ENCODE data around the gene OR10C1. TPM values are rescaled to one million over a fixed set of nuclear protein-coding genes. Genes with fewer than 3 reads are reported as not detected.

Gene OR10C1
- total RNA-seq, 1 experiment from 2014 or later = not detected

DNA sequence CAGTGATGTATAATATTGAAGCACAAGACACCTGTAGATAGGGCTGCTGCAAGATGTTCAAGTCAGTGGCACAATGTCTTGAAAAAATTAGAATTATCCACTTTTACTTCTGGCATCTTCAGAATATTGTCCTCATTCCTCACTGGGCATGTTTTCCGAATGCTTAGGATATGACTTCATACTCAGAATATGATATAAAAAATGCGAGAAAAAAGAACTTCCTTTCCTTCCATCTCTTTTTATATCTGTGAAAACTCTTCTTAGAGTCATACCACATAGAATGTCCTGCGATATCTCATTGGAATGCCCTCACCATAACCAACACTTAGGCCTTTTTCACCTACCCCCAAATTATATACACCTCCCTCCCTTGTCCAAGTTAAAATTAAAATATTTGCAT lies 44.1 kb downstream of the OR10C1 start:
- Histone ChIP-seq H3K9me2 (ENCODE audit: insufficient read depth) (no peaks in the 10 kb centered on the region), H3K79me2 (ENCODE audit: insufficient read depth, low read length) (no peaks in the 10 kb centered on the region), H4K20me1 (ENCODE audit: insufficient read depth) (no peaks in the 10 kb centered on the region), H3K27ac (ENCODE audit: low read depth, low read length) (no peak overlapping the region), H3K4me1 (ENCODE audit: control insufficient read depth in 1 of 2, insufficient read depth in 2 of 2, low read length in 2 of 2) (no peaks in the 10 kb centered on the region), H3K9ac (ENCODE audit: low read length) (no peak overlapping the region), H3K4me2 (ENCODE audit: low read length) (no peak overlapping the region), H2AFZ (ENCODE audit: low read depth, low read length, poor library complexity, severe bottlenecking) (no peak overlapping the region), H3K27me3 (ENCODE audit: insufficient read depth, low read length) (no peaks in the 10 kb centered on the region), H3K36me3 (ENCODE audit: control insufficient read depth in 1 of 2, insufficient read depth in 2 of 2, low read length in 2 of 2) (no peaks in the 10 kb centered on the region), H3K9me3 (ENCODE audit: control insufficient read depth in 1 of 2, insufficient read depth in 1 of 2, low read depth in 1 of 2, low read length in 2 of 2) (no peaks in the 10 kb centered on the region), H3K4me3 (replicated peaks in 1 of 2; ENCODE audit: low read depth in 1 of 2, low read length in 2 of 2) (no peak overlapping the region)
- no TSS peak for BruUV-seq (replicated peaks)
- DNase-seq (ENCODE audit: low read depth, low spot score) = no peak
- POLR2A ChIA-PET = no interaction called here
- TF ChIP-seq EGR1 (IDR thresholded peaks at IDR 0.05; ENCODE audit: low read depth) (no peak), JUND (IDR thresholded peaks at IDR 0.05) (no peak), ZNF274 (IDR thresholded peaks at IDR 0.05; ENCODE audit: low read depth, low read length) (no peak)
- no peak for ATAC-seq
- intact Hi-C loops (cut with micrococcal nuclease) = no loop called here
- RAD21 ChIA-PET (ENCODE audit: low non-redundant PET in 1 of 2, low total read pairs in 2 of 2, uncharacterized antibody in 2 of 2, unreplicated experiment in 2 of 2) = no interaction called here
- CTCF ChIA-PET = no interaction called here

GRCh38 chr6:29483735-29484134 lies 44.6 kb downstream of the OR10C1 start:
- Histone ChIP-seq H3K27me3 (ENCODE audit: insufficient read depth, low read length) (no peaks in the 10 kb centered on the region), H3K9ac (ENCODE audit: low read length) (no peak overlapping the region), H4K20me1 (ENCODE audit: insufficient read depth) (no peaks in the 10 kb centered on the region), H3K27ac (ENCODE audit: low read depth, low read length) (no peak overlapping the region), H3K4me3 (replicated peaks in 1 of 2; ENCODE audit: low read depth in 1 of 2, low read length in 2 of 2) (no peak overlapping the region), H3K9me2 (ENCODE audit: insufficient read depth) (no peaks in the 10 kb centered on the region), H3K79me2 (ENCODE audit: insufficient read depth, low read length) (no peaks in the 10 kb centered on the region), H3K36me3 (ENCODE audit: control insufficient read depth in 1 of 2, insufficient read depth in 2 of 2, low read length in 2 of 2) (no peaks in the 10 kb centered on the region), H3K4me1 (ENCODE audit: control insufficient read depth in 1 of 2, insufficient read depth in 2 of 2, low read length in 2 of 2) (no peaks in the 10 kb centered on the region), H3K9me3 (ENCODE audit: control insufficient read depth in 1 of 2, insufficient read depth in 1 of 2, low read depth in 1 of 2, low read length in 2 of 2) (no peaks in the 10 kb centered on the region), H2AFZ (ENCODE audit: low read depth, low read length, poor library complexity, severe bottlenecking) (no peak overlapping the region), H3K4me2 (ENCODE audit: low read length) (no peak overlapping the region)
- ChIA-PET RAD21 (ENCODE audit: low non-redundant PET in 1 of 2, low total read pairs in 2 of 2, uncharacterized antibody in 2 of 2, unreplicated experiment in 2 of 2) (no interaction called here), CTCF (no interaction called here), POLR2A (no interaction called here)
- intact Hi-C loops (cut with micrococcal nuclease) = no loop called here
- TF ChIP-seq POLR2A (IDR thresholded peaks at IDR 0.05; ENCODE audit: borderline replicate concordance, extremely low read depth, insufficient read depth, insufficient read length) = no peak
- TF ChIP-seq SIN3A (IDR thresholded peaks at IDR 0.05; ENCODE audit: low read depth) = no peak
- TF ChIP-seq CBX3 (IDR thresholded peaks at IDR 0.05; ENCODE audit: low read depth) = no peak
- TF ChIP-seq ZBTB33 (IDR thresholded peaks at IDR 0.05; ENCODE audit: extremely low read depth, insufficient replicate concordance, low read length) = no peak
- TF ChIP-seq JUND (IDR thresholded peaks at IDR 0.05) = no peak
- TF ChIP-seq, protein P1, sequence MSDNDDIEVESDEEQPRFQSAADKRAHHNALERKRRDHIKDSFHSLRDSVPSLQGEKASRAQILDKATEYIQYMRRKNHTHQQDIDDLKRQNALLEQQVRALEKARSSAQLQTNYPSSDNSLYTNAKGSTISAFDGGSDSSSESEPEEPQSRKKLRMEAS (IDR thresholded peaks at IDR 0.05) = no peak
- TF ChIP-seq ZFX (IDR thresholded peaks at IDR 0.05) = no peak
- TF ChIP-seq EZH2phosphoT487 (IDR thresholded peaks at IDR 0.05; ENCODE audit: borderline replicate concordance) = no peak
- no peak for TF ChIP-seq ATF3 (IDR thresholded peaks at IDR 0.05)
- no peak for TF ChIP-seq TCF7L2 (IDR thresholded peaks at IDR 0.05; ENCODE audit: borderline replicate concordance, extremely low read depth, insufficient read depth, insufficient read length)
- no peak for TF ChIP-seq SRF (IDR thresholded peaks at IDR 0.05; ENCODE audit: low read depth)
- ATAC-seq = no peak
- BruUV-seq (replicated peaks) = no TSS peak
- DNase-seq (ENCODE audit: low read depth, low spot score) = no peak
